Activated naive CD8-positive, alpha-beta T cell treated with anti-CD3 and anti-CD28 coated beads, Interleukin-2, amount 50 U/mL, for 24 hours (primary cell): ENCODE measurements around the gene ALS2CL.

Experiments used
- ATAC-seq: fragments of 150-1000 bp; cut with Tn5 transposase; one replicate; pipeline ENCODE4 v1.10.0; 2021
- DNase-seq: peaks from one replicate; pipeline ENCODE4 v3.0.0; 2021
- H3K27ac Mint-ChIP-seq: one replicate; pipeline ENCODE4 v1.8.0; 2021; ENCODE audit warnings: mild to moderate bottlenecking, mixed read lengths
- H3K27me3 Mint-ChIP-seq: one replicate; pipeline ENCODE4 v1.8.0; 2021; ENCODE audit warnings: mixed read lengths
- H3K36me3 Mint-ChIP-seq: one replicate; pipeline ENCODE4 v1.8.0; 2021; ENCODE audit warnings: low read depth, mixed read lengths
- H3K4me1 Mint-ChIP-seq: one replicate; pipeline ENCODE4 v1.8.0; 2021; ENCODE audit warnings: mixed read lengths
- H3K4me3 Mint-ChIP-seq: one replicate; pipeline ENCODE4 v1.8.0; 2021; ENCODE audit warnings: mild to moderate bottlenecking, moderate library complexity, mixed read lengths
- H3K9me3 Mint-ChIP-seq: one replicate; pipeline ENCODE4 v1.8.0; 2021; ENCODE audit warnings: mixed read lengths

ALS2CL gene

DNA sequence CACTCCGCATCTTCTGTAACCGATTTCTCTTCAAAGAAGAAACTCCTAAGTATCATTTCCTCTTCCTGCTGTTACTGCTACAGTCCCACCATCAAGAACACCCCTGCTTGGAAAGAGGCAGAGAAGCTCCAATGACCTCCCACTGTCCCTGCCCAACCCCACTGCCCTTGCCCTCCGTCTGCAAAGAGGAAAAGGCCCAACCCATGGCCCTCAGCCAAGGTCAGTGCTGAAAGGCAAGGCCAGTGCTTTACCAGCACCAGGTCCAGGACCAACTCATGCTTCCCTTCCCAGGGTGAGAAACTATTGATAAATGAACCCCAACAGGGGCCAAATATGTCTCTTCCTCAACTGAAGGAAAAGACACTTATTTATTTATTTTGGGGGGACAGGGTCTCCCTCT lies 58.6 kb downstream of the ALS2CL start:
- DNase-seq, result no peak
- no peaks in the 10 kb centered on the region for H3K9me3 Mint-ChIP-seq
- peaks cover 2% of the 10 kb centered on the region for H3K27me3 Mint-ChIP-seq
- ATAC-seq, result no peak
- peaks cover 5% of the 10 kb centered on the region for H3K4me1 Mint-ChIP-seq
- H3K36me3 Mint-ChIP-seq, result no peaks in the 10 kb centered on the region
- H3K27ac Mint-ChIP-seq, result no peak overlapping the region
- H3K4me3 Mint-ChIP-seq, result no peak overlapping the region

DNA sequence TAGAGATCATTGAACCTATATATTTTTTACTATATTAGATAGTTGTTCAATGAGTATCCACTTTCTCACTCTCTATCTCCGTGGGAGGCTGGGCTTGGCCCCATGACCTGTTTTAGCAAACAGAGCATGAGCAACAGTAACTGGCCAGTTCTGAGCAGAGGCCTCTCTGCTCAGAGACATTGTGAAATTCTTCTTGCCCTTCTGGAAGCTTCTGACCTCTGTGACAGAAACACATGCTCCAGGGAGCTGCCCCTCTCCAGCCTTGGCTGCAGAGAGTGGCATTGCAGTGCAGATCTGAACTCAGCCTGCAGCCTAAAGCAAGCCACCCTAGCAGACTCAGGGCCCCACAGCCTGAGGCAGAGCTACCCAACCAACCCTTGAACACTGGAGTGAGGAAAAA lies 60.7 kb downstream of the ALS2CL start:
- H3K27ac Mint-ChIP-seq, result no peak overlapping the region
- DNase-seq (no peak), ATAC-seq (no peak)
- H3K36me3 Mint-ChIP-seq, result no peaks in the 10 kb centered on the region
- H3K4me1 Mint-ChIP-seq, result peaks cover 12% of the 10 kb centered on the region
- H3K4me3 Mint-ChIP-seq, result no peak overlapping the region
- no peaks in the 10 kb centered on the region for H3K9me3 Mint-ChIP-seq
- H3K27me3 Mint-ChIP-seq, result peaks cover 2% of the 10 kb centered on the region

DNA sequence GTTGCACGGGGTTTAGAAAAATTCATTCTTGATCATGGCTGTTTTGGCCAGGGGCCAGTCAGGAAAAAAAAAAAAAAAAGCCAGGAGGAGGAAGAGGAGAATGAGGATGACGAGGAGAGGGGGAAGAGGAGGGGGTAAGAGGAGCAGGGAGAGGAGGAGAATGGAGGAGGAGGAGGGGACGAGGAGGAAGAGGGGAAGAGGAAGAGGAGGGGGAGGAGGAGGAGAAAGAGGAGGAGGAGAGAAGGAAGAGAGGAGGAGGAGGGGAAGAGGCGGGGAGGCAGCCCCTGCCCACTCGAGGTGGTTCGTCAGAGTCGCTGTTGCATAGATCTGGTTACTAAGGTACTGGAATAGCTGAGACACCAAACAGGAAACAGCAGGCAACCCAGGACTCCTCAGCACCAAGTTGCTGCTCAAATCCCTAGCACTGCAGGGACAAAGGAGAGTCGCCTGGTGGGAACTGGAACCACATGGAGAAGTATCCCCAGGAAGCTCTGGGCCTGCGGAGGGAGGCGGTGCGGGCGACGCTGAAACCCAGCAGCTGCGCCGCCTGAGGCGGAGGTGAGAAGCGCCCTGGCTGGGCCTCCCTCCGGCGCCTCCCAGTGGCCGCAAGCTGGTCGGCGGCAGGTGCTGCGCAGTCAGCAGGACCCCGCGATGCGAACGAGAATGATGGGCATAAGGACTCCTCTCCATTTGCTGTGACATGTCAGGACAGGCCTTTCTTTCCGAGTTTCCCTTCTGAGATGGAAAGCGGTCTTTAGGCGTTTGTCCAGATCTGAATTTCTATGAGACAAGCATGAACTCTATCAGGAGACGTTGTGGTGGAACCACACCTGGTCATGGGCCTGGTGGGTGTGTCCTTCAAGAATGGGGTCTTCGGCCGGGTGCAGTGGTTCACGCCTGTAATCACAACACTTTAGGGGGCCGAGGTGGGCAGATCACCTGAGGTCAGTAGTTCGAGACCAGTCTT lies 63.6 kb downstream of the ALS2CL start:
- no peak overlapping the region for H3K27ac Mint-ChIP-seq
- no peaks in the 10 kb centered on the region for H3K9me3 Mint-ChIP-seq
- peak; percentile 95 for ATAC-seq
- H3K4me3 Mint-ChIP-seq, result no peak overlapping the region
- no peaks in the 10 kb centered on the region for H3K27me3 Mint-ChIP-seq
- H3K36me3 Mint-ChIP-seq, result no peaks in the 10 kb centered on the region
- peak; percentile 83 for DNase-seq
- H3K4me1 Mint-ChIP-seq, result peaks cover 12% of the 10 kb centered on the region

DNA sequence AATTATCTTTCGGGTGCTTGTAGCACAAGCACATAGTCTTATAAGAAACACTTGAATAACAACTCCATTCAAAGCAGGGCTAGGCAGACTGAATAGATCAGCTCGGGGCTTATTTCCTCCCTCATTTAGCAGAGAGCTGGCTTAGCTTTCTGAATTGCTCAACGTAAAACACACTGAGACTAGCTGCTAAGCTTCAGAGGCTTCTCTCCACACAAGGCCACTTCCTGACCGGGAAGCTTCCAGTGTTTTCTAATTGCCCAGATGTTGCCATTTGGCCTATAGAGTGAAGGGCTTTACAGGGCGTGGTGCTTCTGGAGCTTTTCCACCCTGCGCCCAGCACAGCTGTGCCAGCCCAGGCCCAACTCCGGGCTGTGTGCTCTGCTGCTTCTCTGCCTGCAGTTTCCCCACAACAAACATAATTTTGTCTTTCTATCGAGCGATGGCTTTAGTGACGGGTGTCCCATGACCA lies 64.5 kb downstream of the ALS2CL start:
- no peak for DNase-seq
- H3K4me1 Mint-ChIP-seq, result peaks cover 12% of the 10 kb centered on the region
- H3K4me3 Mint-ChIP-seq, result no peak overlapping the region
- no peaks in the 10 kb centered on the region for H3K36me3 Mint-ChIP-seq
- ATAC-seq, result no peak
- no peaks in the 10 kb centered on the region for H3K9me3 Mint-ChIP-seq
- H3K27ac Mint-ChIP-seq, result no peak overlapping the region
- H3K27me3 Mint-ChIP-seq, result no peaks in the 10 kb centered on the region

- H3K9me3 Mint-ChIP-seq, result no peaks in the 10 kb centered on the region
- ATAC-seq (no peak), DNase-seq (no peak)
- H3K27ac Mint-ChIP-seq, result no peak overlapping the region
- peaks cover 2% of the 10 kb centered on the region for H3K27me3 Mint-ChIP-seq
- H3K36me3 Mint-ChIP-seq, result no peaks in the 10 kb centered on the region
- no peak overlapping the region for H3K4me3 Mint-ChIP-seq
- H3K4me1 Mint-ChIP-seq, result peaks cover 12% of the 10 kb centered on the region
Observed at GRCh38 chr3:46627078-46627477, 66.4 kb downstream of the ALS2CL start.

- Mint-ChIP-seq H3K27ac (no peak overlapping the region), H3K27me3 (peaks cover 4% of the 10 kb centered on the region), H3K4me3 (no peak overlapping the region), H3K36me3 (no peaks in the 10 kb centered on the region), H3K9me3 (no peaks in the 10 kb centered on the region), H3K4me1 (peaks cover 12% of the 10 kb centered on the region)
- ATAC-seq, result no peak
- DNase-seq, result no peak
Observed at GRCh38 chr3:46626039-46626438, 67.4 kb downstream of the ALS2CL start.

DNA sequence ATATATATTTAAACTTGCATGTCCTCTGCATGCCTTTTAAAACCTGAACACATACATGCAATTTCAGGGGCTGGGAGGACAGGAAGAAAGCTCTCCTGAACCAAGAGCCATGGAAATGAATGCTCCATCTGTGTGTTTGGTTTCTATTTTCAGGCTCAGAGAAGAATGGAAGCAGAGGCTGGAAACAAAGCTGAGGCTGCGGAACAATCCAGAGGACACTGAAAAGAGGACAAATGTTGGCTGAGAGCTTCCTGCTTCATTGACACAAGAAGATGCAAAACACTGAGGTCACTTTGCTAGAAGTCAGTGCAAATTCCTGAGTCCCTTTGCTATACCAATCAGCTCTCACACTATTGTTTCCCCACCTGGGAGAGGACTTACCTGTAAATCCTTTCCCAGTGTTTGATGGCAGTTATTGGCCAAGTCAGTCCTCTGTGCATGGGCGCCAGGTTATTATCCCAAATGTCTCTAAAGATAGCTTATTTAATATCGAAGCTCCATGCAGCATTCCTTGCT lies 68.4 kb downstream of the ALS2CL start:
- Mint-ChIP-seq H3K36me3 (no peaks in the 10 kb centered on the region), H3K4me1 (peaks cover 8% of the 10 kb centered on the region), H3K9me3 (no peaks in the 10 kb centered on the region), H3K4me3 (no peak overlapping the region), H3K27ac (no peak overlapping the region), H3K27me3 (peaks cover 8% of the 10 kb centered on the region)
- no peak for DNase-seq
- ATAC-seq, result no peak

- DNase-seq (no peak), ATAC-seq (no peak)
- H3K36me3 Mint-ChIP-seq, result no peaks in the 10 kb centered on the region
- peaks cover 11% of the 10 kb centered on the region for H3K27me3 Mint-ChIP-seq
- no peaks in the 10 kb centered on the region for H3K9me3 Mint-ChIP-seq
- peaks cover 5% of the 10 kb centered on the region for H3K4me1 Mint-ChIP-seq
- no peak overlapping the region for H3K27ac Mint-ChIP-seq
- H3K4me3 Mint-ChIP-seq, result no peak overlapping the region
Observed at GRCh38 chr3:46624533-46624932, 68.9 kb downstream of the ALS2CL start.

DNA sequence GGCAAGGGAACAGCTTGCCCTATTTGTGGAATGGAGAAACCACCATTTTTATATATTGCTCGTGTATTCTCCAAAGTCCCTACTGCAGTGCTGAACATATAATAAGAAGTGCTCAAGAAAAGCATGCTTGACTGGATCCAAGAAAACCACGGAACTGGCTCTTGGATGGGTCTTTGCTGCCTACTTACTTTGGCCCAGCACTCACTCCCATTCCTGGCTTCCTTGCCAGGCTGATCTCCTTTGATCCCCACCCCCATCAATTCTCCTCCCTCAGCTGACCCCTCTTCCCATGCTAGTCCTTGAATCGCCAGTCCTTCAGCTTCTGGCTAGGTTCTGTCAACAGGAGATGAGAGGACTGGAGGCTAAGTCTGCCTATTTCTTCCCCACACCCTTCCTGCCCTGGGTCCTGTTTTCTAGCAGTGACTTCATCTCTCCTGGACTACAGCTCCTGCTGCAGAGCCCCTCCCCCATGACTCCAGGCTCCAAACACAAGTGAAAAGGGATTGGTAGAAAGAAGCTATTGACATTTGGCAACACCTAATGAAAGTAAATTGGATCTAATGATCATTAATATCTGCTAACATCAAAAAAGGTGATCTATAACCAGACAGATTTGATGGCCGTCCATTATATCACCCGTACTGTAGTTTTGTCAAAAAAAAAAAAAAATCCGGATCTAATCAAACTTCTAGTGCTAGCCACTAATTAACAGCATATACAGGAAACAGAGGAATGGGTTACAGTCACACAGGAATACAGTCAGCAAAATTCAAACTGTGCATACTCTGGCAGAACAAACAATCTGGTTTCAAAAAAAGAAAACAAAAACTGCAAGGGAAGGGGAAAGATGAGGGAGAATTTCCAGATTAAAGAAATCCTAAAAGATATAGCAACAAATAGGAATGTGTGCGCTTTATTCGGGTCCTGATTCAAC lies 73.4 kb downstream of the ALS2CL start:
- H3K4me3 Mint-ChIP-seq, result no peak overlapping the region
- H3K9me3 Mint-ChIP-seq, result no peaks in the 10 kb centered on the region
- H3K4me1 Mint-ChIP-seq, result no peaks in the 10 kb centered on the region
- DNase-seq, result no peak
- no peak overlapping the region for H3K27ac Mint-ChIP-seq
- H3K36me3 Mint-ChIP-seq, result no peaks in the 10 kb centered on the region
- peaks cover 19% of the 10 kb centered on the region for H3K27me3 Mint-ChIP-seq
- no peak for ATAC-seq
